HG02970 (cell line): ENCODE data around the gene HHAT.
"Not testable (repeated sequence)": the region's sequence is repeated elsewhere in the genome, so short reads cannot be mapped to it uniquely, and the experiment has no call there.

Experiments used
- ATAC-seq: cut with Tn5 transposase; IDR thresholded peaks from one replicate; pipeline ENCODE4 v1.9.1; 2021; ENCODE audit warnings: mild to moderate bottlenecking, moderate library complexity, moderate number of reproducible peaks; ENCODE audit not compliant: unreplicated experiment, low FRiP score

Gene HHAT

DNA sequence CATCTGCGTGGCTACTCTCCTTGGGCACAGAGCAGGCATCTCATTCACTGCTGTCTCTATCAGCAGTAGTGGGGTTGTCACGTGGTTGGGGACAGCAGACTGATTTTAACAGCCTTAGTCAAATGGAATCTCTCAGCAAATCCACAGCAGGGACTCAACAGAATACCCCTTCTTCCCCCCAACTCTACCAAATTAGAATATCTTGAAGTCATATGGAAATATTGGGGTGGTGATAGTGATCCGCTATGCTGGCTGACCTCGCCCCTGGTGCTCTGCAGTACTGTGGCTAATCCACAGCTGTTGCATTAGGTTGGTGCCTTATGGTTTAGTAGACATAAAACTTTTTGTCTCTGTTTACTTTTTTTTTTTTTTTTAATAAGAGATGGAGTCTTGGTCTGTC, 23.9 kb downstream of the HHAT start:
- ATAC-seq: no peak

DNA sequence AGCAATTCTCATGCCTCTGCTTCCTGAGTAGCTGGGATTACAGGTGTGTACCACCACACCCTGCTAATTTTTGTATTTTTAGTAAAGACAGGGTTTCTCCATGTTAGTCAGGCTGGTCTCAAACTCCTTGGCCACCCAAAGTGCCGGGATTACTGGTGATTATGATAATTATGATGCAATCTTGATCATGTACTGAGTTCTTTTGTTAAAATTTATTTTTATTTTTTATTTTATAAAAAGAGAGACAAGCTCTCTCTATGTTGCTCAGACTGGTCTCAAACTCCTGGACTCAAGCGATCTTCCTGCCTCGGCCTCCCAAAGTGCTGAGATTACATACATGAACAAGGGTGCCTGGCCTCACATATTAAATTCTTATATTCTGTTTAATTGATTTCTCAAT, 25.6 kb downstream of the HHAT start:
- ATAC-seq: not testable (repeated sequence)

DNA sequence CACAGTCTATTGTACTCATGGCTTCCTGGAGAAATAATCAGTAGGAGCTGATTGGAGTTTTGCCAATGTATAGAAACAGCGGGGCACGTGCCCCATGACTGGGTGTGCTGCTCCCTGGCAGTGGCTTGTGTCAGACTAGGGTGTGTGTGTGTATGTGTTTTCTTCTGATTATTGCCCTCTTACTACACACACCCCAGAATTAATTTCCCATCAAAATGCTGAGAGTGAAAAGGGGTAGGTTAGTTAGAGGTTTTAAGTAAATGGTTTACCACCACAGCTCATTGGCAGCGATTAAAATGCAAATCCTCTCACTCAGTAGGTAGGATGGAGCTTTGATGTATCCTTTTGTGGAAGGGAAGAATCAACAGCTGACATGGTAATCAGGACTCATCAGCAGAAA, 29.9 kb downstream of the HHAT start:
- no peak for ATAC-seq

DNA sequence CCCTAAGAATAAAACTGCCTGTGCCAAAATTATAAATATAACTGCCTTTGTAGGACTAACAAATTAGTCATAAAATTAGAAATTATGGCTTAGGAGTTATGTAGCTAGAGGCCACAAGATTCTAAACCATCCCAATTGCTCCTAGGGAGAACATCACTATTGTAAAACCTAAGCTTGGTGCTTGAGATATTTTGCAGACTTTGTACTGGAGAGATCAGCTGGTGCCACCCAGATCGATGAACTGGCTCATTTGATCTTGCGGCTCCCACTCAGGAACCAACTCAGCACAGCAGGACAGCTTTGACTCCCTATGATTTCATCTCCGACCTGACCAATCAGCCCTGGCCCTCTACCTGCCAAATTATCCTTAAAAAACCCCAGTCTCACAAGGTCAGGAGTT, 30.6 kb downstream of the HHAT start:
- no peak for ATAC-seq

DNA sequence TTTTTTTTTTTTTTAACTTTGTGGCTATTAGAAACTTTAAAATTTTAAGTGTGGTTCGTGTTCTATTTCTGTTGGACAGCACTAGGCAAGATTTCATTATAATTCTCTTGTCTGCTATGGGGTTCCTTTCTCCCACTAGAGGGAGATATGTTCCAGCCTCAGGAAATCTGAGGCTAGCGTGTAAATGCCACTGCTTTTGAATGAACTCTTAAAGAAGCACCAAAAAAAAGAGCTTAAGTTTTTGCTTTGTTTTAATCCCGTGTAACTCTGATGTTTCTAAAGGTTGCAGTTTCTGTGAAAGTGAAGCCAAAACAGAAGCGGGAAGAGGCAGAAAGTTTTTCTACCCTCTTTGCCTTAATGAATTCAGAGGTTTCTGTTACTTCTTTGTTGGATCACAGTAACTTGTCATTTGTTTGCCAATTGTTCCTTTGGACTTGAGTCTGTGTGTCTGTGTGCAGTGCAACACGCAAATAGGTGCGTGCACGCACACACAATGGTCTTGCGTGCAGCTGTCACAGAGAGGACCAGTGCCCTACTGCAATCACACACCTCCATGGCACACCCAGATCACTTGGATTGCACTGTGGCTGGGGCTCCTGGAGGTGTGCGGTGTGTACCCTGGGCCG, 32.3 kb downstream of the HHAT start:
- no peak for ATAC-seq

DNA sequence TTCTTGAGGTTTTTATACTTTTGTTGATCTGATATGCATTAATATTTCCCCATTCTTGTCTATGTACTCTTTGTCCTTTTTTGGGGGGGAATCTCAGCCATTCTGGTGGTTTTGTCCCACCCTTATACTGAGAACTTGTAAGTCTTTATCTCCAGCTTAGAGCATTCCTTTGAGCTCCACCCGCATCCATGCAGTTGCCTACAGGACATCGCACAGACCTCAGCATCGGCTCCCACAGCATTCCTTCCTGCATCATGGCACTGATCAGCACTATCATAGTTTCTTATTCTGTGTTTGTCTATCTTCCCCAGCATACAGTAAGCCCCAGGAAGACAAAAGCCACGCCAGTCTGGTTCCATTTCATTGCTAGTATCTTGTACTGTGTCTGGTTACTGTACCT, 33.0 kb downstream of the HHAT start:
- no peak for ATAC-seq

DNA sequence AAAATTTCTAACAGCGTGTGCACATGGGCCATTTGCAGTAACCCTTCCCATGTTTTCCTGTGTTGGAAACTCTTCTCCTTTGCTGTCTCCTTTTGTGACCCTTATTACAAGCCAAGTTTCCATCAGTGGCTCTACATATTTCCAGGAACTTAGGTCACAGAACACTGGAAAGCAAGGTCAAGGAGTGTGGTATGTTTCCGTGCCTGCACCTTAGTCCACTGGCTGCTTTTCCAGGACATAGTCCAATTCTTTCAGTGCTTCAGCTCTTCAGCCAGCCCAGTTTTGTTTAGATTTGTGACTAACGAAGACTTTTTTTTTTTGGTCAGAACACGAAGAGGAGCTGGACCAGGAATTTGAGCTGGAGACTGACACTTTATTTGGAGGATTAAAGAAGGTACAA, 33.8 kb downstream of the HHAT start:
- ATAC-seq: no peak

DNA sequence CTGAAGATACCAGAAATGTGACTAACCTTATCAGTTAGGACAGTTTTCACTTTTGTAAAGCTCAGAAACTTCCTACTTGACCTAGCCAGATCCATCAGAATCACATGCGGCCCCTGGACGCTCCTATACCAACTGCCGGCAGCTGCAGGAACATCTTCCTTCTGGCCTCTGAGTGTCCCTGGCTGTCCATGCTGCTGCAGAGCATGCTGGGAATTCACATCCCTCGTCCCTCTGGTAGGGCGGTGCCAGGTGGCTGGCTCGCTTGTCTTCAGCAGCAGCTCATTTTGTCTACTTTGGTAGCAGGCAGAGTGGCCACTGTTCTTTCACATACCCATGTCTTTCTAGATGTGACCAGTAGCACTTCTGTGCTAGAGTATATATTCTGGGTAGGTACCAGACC, 34.4 kb downstream of the HHAT start:
- no peak for ATAC-seq

DNA sequence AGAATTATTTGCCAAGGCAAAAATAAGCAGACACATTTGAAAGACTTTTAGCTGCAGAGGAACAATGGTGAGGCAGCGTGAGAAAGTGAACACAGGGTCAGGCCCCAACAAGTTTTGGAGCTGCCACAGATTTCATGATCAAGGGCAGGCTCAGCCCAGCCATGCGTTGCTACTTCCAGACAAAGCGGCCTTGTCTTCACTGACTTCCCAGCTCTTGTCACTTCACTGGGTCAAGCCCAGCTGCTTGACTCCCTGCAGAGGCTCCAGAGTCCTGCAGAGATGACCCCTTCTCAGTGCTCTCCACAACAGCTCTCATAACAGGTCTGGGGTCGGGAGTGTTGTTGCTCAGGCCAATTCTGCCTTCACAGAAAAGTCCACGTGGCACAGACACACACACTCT, 35.8 kb downstream of the HHAT start:
- ATAC-seq: no peak

DNA sequence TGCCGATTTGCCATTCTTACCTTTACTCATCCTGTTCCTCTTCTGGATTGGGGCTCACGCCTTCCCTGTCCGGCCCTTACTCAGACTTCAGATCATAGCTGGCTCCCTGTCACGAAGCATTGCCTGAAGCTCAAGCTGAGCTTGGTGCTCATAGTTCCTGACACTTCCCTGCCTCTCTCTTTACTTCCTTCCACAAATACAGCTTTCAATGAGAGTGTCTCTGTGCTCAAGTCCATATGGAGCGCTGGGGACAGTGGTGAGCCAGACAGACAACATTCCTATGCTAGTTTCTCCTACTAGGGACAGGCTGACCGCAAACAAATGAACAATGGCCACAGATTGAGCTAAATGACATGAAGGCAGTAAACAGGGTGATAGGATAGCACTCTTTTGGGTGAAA, 38.1 kb downstream of the HHAT start:
- ATAC-seq: no peak

DNA sequence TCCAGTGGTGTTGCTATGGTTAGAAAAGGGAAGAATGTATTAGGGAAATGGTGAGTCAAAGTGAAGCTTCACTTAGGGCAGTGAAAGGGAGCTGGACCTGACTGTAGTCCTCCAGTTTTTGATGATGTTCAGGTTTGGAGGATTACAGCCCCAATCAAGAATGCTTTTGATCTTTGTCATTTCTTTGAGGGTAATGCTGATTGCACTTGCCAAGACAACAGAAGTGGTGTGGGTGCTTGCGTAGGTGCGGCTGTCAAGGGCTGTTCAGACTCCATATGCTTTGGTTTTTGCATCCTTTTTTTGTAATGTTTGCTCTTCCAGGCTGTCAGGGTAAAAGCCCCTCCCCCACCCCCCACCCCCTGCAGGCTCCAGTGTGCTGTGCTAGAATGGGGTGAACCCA, 38.9 kb downstream of the HHAT start:
- no peak for ATAC-seq

DNA sequence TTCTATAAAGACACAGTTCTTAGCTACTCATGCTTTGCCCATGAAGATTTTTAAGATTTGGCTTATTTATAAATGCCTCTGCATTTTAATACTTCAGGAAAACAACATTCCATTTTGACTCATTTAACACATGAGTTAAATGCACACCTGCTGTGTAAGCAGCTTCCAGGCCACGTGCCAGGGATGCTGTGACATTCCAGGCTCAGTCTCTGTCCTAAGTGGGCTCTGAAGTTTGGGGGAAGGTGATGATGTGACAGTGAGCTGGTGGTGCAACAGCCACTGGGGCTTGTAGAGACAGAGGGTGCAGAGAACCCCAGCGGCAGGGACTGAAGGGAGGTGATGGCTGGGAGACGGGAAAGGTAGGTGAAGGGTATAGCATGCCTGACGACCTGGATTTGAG, 40.7 kb downstream of the HHAT start:
- no peak for ATAC-seq

DNA sequence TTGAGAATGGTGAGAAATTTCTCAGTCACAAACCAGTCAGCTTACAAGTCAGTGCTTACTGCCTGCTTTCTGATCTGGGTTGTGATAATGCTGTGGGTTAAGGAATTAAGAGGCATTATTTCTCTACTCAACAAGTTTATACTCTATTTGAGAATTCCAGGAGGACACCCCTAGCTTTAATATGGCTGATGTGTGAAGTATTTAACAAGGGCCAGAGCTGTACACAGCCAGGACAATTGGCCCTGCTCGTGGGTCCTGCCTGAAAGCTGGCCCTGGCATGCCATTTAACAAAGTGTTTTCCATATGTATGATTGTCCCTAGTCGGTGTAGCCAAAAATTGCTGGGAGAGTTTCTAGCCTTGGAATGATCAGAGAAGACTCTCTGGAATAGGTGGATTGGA, 43.2 kb downstream of the HHAT start:
- ATAC-seq: no peak

DNA sequence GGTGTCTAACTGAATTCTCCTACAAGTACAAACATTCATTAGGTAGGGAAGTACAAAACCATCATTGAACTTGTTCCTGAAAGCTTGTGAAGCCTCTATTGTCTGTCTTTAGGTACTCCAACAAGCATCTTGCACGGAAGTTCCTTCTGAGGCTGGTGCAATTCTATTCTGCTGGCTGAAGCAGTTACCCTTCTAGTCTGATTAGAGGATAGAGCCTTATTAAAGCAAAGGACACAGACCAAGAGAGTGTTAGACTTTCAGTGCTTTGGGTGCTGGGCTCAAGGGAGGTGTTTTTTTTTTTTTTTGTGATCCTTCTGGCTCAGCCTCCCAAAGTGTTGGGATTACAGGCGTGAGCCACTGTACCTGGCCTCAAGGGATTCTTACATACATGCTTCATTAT, 43.8 kb downstream of the HHAT start:
- ATAC-seq: no peak

DNA sequence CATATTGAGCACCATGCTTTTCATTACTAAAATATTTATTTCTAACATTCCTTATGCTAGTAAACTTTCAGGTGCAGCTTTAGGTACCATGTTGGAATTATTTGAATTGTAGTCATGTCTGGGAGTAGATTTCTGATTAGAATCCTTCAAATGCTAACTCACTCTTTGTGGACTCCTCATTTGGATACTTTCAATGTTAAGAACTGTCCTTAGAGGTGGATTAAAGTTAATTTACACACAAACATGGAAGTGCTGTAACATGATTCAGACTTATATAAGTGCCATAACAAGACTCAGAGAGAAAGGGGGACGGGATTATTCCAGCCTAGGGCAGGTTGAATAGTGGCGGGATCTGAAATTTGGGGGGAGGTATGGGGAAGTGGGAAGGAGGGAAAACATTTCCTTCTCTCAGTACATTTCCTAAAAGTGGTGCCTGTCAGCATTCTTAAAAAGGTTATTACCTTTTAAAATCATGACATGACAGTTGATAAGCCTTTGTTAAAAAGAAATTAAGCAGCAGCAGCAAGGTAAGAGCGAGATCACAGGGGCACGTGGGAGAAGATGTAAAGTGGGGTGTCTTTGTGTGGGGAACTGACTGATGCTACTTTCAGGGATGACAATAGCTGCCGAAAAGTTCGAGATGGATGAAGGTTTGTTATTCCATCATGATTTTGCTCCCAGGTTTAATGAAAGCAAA, 44.4 kb downstream of the HHAT start:
- no peak for ATAC-seq

DNA sequence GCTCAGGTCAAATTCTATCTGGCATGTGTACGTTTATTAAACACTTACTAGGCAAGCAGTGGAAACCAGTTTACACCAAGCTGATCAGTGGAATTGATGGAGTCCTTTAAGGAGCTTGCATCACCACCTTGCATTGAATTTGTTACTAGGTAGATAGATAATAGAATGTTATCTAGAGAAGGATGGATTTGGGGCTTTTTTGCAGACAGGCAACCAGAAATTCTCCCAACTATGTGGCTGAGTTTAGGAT, 44.9 kb downstream of the HHAT start:
- ATAC-seq: no peak

DNA sequence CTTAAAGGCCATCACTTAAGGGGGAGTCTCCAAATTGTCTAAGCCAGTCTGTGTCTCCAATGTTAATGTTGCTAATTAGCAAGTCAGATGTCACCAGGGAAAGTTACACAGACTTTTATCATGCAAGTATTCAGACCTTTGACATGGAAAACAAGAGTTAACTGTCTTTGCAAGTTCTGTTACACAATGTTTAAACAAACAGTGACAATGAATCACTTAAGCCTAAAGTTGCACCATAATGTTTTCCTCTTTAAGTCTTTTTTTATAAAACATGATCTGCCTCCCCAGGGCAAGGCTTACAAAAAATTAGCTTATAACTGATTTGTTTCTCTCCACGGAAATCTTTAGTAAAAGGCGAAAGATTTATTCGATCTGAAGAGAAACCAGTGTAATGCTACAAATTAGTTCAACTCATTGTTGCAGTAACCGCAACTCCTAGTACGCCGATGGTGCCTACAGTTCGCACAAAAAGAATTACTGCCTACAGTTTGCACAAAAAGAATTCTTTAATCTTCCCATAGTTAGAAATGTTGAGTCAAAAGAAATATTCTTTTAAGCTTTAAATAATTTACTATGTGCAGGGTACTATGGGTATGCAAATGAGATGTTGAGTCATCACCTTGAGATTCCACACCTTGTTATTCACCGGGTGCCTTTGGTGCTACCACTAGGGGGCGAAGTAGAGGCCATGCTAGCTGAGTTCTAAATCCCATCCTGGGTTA, 45.3 kb downstream of the HHAT start:
- ATAC-seq: peak; percentile 57

DNA sequence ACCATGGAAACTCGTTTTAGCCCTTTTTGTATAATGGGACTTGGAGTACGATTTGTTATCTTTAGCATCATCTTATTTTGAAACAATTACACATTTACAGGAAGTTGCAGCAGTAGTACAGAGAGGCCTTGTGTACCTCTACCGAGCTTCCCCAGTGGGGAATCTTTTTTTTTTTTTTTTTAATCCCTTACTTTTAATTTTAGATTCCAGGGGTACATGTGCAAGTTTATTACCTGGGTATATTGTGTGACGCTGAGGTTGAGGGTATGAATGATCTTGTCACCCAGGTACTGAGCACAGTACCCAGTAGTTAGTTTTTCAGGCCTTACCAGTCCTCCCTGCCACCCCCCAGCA, 45.9 kb downstream of the HHAT start:
- ATAC-seq: no peak

DNA sequence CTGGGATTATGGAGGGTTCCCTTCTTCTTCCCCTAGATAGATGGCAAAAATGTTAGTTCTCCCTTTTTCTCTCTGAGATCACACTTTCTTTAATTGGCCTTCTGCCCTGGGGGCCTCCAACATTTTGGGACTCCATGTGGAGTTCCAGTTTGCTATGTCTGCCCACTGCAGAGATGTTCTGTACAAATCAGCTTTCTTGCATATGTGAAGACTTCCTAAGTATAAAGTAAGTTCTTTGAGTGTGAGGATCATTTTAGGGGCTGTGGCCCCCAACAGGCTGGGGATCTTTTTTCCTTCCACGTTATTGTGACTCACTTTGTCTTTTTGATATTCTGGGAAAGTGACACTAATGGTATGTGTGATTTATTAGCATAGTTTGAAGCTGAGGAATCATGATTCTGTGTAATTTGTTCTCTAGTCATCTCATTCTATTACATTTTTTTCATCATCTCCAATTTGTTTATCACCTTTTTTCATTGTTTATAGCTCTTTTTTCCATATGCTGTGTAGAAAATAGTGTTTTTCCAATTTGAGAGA, 48.2 kb downstream of the HHAT start:
- no peak for ATAC-seq

DNA sequence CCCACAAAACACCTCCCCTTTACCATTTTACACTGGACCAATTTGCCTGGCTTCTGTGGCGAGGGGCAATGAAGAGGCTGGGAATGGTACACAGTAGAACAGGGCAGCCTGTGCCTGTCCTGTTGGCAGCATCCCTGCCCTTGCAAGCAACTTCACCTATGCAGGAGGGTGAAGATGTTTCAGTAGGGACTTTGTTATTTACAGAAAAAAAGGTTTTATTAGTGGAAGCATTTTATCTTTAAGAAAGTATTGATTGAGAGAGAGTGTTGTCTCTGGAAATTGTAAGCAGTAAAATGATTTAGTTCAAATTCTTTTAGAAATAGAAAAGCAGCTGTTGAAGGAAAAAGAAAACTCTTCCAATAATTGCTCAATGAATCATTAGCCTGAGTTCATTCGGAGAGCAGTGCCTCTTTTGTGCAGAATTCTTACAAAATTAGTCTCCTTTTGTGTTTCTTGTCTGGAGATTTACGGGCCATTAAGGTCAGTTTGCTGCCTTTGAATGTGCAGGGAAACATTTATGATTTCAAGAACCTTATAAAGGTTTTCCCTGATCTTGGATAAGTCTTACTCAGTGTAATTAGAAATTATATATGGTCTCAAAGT, 49.1 kb downstream of the HHAT start:
- ATAC-seq: no peak

DNA sequence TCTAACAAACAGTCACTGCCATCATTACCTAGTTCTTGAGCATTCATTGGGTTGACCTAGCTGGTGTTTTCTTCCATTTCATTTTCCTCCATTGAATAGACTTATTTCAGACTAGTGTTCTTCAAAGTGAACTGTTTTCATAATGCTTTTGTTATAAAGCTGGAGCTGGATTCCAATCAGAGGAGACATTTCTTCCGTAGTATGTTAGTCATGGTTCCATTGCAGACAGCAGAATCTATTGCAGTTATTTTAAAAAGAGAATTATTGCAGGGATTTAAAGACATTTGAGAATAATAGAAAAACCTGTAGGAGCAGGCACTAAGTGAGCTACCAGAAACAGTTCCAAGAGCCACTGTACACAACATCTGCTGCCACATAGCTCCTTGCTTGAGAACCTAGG, 50.0 kb downstream of the HHAT start:
- ATAC-seq: no peak

DNA sequence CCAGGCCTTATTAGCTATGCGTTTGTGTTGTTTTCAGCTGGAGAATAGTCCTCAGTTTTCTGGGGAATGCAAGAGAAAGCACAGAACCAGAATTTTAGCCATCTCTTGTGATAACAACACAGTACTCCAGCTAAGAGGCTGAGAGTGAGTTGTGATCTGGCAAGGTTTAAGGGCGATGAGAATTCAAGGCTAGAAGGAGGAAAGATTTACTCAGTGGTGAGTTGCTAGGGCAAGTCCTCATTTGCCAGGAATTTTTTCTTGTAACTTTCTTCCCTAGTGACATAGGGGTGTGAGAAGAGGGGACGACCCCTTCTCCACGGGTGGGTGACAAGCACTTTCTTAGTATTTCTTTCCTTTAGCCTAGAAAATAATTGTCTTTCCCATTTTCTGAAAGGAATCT, 53.2 kb downstream of the HHAT start:
- ATAC-seq: no peak
